Bronchial epithelial cell (primary cell): ENCODE data around the gene PRKG1. TPM values are rescaled to one million over a fixed set of nuclear protein-coding genes. Genes with fewer than 3 reads are reported as not detected.

ENCODE experiments used
- DNase-seq: peaks from one replicate; pipeline ENCODE4 v3.0.0-alpha.2; 2010; ENCODE audit warnings: low read depth
- FAIRE-seq: peaks from 2 replicates; lab custom pipeline; 2011; peaks lifted over from hg19 to GRCh38; lab: Jason Lieb, UNC
- H3K27me3 ChIP-seq: 2 replicates; pipeline ENCODE4 v1.5.1; 2011; ENCODE audit warnings: low read length; ENCODE audit not compliant: control insufficient read depth, insufficient read depth
- H3K36me3 ChIP-seq: 2 replicates; pipeline ENCODE4 v1.5.1; 2011; ENCODE audit warnings: low read length; ENCODE audit not compliant: control insufficient read depth, insufficient read depth
- H3K4me3 ChIP-seq: 2 replicates; pipeline ENCODE4 v1.5.1; 2011; ENCODE audit warnings: mild to moderate bottlenecking, low read depth, low read length, control low read depth
- total RNA-seq: library from RNA; depleted of rRNA; stranded (reverse); fragments of >200 nt; gene quantifications from 2 replicates; pipeline ENCODE4 v1.2.1, GENCODE V29; 2014
- TF ChIP-seq, protein P1 (sequence below): IDR thresholded peaks from 2 replicates; pipeline ENCODE4 v1.5.1; 2011; ENCODE audit warnings: mild to moderate bottlenecking, moderate library complexity, low read length, control low read depth, inconsistent platforms; ENCODE audit not compliant: insufficient read depth, severe bottlenecking

Gene PRKG1
- total RNA-seq, 1 donor from 2014 or later, result 0.26 TPM

DNA sequence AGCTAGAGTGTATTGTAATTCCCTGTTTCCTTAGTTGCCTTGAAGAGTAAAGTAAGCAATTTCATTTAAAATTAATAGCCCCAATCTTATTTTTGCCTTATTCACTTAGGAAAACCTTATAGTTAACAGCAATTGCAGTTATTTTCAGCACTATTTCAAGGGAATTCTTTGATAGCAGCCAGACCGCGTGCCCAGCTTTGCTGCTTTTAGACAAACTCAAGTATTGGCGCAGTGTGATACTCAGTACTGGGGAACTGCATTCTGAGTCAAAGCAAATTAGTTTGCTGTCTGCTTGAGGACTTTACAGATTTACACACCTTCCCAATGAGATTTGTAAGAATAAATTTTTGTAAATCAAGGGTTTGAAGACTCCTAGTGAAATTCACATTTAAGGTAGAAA is 21.2 kb downstream of the PRKG1 start:
- H3K4me3 ChIP-seq, result no peak overlapping the region
- no peaks in the 10 kb centered on the region for H3K27me3 ChIP-seq
- no peak for FAIRE-seq
- TF ChIP-seq, protein P1, sequence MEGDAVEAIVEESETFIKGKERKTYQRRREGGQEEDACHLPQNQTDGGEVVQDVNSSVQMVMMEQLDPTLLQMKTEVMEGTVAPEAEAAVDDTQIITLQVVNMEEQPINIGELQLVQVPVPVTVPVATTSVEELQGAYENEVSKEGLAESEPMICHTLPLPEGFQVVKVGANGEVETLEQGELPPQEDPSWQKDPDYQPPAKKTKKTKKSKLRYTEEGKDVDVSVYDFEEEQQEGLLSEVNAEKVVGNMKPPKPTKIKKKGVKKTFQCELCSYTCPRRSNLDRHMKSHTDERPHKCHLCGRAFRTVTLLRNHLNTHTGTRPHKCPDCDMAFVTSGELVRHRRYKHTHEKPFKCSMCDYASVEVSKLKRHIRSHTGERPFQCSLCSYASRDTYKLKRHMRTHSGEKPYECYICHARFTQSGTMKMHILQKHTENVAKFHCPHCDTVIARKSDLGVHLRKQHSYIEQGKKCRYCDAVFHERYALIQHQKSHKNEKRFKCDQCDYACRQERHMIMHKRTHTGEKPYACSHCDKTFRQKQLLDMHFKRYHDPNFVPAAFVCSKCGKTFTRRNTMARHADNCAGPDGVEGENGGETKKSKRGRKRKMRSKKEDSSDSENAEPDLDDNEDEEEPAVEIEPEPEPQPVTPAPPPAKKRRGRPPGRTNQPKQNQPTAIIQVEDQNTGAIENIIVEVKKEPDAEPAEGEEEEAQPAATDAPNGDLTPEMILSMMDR, result no peak
- H3K36me3 ChIP-seq, result no peaks in the 10 kb centered on the region
- no peak for DNase-seq

DNA sequence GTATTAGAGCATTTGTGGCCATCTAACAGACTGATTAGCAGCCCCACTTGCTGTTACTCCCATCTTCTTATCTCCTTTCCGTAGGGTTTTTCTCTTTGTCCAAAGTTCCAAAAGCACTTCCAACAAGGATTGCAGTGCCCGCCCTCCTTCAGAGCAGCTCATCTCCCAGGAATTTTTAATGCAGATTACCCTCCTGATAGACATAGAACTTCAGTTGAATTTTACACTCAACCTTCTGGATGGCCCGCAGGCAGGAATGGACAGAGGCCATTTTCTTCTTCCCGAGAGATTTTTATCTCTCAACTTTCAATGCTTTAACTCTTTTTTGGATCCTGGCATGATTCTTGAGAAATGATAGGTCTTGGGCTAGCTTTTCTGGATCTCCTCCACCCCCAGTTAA is 23.3 kb downstream of the PRKG1 start:
- H3K27me3 ChIP-seq, result no peaks in the 10 kb centered on the region
- DNase-seq, result no peak
- no peaks in the 10 kb centered on the region for H3K36me3 ChIP-seq
- H3K4me3 ChIP-seq, result no peak overlapping the region
- TF ChIP-seq, protein P1, result no peak
- no peak for FAIRE-seq

DNA sequence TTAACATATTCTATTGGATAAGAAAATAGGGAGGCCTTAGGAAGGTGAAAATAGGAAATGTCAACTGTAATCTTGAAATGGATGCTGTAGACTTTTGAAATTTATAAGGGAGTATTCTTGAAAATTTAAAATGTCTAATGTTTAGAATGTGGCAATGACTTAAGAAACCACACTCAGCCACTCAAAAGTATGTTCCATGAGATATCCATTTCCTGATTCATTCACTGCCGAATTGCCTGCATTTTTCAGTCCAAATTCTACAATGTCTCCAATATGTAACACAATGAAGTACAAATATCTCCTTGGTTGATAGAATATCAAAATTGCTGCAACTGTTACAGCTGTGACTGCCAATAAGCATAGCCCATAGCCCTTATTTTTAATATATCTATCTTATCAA is 25.9 kb downstream of the PRKG1 start:
- no peaks in the 10 kb centered on the region for H3K27me3 ChIP-seq
- TF ChIP-seq, protein P1, result no peak

DNA sequence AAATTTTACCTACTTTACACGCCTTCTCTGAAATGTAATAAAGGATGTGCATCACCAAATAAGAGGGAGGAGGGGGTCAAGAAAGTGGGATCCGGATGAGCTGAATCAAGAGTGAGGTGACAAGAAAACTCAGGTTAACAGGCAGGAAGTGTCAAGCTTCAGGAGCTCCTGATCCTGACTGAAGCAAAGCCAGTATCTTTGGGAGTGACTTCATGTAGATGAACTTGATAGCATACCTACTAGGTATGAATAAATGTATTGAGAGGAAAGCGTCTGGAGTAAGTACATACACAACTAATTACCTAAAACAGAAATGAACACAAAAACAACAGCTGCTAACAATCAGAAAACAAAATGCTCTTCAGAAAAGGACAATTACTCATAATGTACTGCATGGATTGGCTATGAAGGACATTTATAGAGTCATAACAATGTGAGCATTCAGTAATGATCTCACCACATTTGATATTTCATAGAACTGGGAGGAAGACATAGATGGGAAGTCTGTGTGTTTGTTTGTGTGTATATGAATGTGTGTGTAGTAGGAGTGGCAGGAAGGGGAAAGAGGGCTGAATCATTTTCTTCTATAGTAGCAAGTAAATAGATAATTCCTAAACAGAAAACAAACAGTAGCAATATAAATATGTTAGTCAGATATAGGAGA is 29.4 kb downstream of the PRKG1 start:
- FAIRE-seq, result no peak
- Histone ChIP-seq H3K4me3 (no peak overlapping the region), H3K27me3 (no peaks in the 10 kb centered on the region), H3K36me3 (no peaks in the 10 kb centered on the region)
- DNase-seq, result peak; percentile 83
- TF ChIP-seq, protein P1, result no peak

More for the DNA sequence above, 25.9 kb downstream of the PRKG1 start:
- Histone ChIP-seq H3K4me3 (no peak overlapping the region), H3K36me3 (no peaks in the 10 kb centered on the region)
- DNase-seq, result no peak
- no peak for FAIRE-seq

DNA sequence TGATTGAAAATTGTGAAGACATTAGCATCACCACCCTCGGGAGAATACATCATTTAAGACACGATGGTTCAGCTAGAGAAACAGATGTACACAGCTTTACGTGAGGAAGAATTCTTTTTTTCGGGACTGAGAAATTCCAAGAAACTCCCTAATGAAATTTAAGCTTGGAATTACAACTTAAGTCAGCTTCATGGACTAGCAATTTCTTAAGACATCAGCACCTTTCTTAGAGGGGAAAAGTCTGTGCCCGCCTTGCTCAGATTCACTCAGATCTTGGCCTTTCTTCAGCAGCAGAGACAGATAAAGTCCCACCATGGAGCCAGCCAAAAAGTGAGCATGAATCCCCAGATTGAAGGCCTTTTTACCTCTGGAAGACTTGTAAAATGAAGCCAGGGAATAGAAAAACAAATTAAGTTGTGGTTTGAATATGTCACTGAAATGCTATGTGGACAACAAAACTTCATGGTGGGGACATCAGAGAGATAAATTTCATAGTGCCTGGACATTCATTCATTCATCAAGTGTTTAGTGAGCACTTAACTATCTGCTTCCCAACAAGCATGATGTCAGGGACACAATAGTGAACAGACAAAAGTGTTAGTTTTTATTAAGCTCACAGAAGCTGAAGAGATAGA is 32.1 kb downstream of the PRKG1 start:
- TF ChIP-seq, protein P1, result no peak
- Histone ChIP-seq H3K27me3 (no peaks in the 10 kb centered on the region), H3K36me3 (no peaks in the 10 kb centered on the region), H3K4me3 (no peak overlapping the region)
- DNase-seq (no peak), FAIRE-seq (peak; percentile 13)
